PC-3 (cell line): ENCODE data around the gene AARS1. TPM values are rescaled to one million over a fixed set of nuclear protein-coding genes. Genes with fewer than 3 reads are reported as not detected.
"Not testable (repeated sequence)": the region's sequence is repeated elsewhere in the genome, so short reads cannot be mapped to it uniquely, and the experiment has no call there.

Source experiments
- ATAC-seq: fragments of 200-7000 bp; cut with Tn5 transposase; 2 replicates; pipeline ENCODE4 v1.9.1; 2020; ENCODE audit warnings: mild to moderate bottlenecking, moderate library complexity
- BruUV-seq: library from RNA; stranded (reverse); fragments of 400-500 nt; replicated peaks from 2 replicates; lab custom pipeline; 2021; lab: Mats Ljungman, UMichigan
- CTCF ChIA-PET: fragments of 300-600 bp; sonication (Branson Sonifier 250); formaldehyde crosslinking; loops from one replicate; lab custom pipeline; 2022; ENCODE audit warnings: antibody characterized with exemption; lab: Charles Lee
- POLR2A ChIA-PET: fragments of 300-600 bp; sonication (Branson Sonifier 250); formaldehyde crosslinking; loops from one replicate; lab custom pipeline; 2022; ENCODE audit warnings: antibody characterized with exemption; ENCODE audit not compliant: unreplicated experiment; lab: Charles Lee
- DNase-seq: peaks from one replicate; pipeline ENCODE4 v3.0.0-alpha.2; 2015
- H2AFZ ChIP-seq: fragments of 300-600 bp; sonication (generic); 2 replicates; pipeline ENCODE4 v1.6.0; 2016; ENCODE audit warnings: antibody characterized with exemption, low read length
- H3F3A ChIP-seq: fragments of 300-600 bp; sonication (generic); one replicate; pipeline ENCODE4 v1.6.0; 2017; ENCODE audit warnings: antibody characterized with exemption, low read length, control low read depth, mild to moderate bottlenecking; ENCODE audit not compliant: unreplicated experiment
- H3K27ac ChIP-seq: fragments of 300-600 bp; sonication (generic); 2 replicates; pipeline ENCODE4 v1.5.1; 2016; ENCODE audit warnings: mild to moderate bottlenecking, low read length
- H3K27me3 ChIP-seq: fragments of 300-600 bp; sonication (generic); 2 replicates; pipeline ENCODE4 v1.6.1; 2016; ENCODE audit warnings: low read length, mixed read lengths
- H3K36me3 ChIP-seq: fragments of 300-600 bp; sonication (generic); 2 replicates; pipeline ENCODE4 v1.6.1; 2016; ENCODE audit warnings: low read depth, mixed run types, low read length, mixed read lengths
- H3K4me1 ChIP-seq: fragments of 300-600 bp; sonication (generic); 2 replicates; pipeline ENCODE4 v1.5.1; 2016; ENCODE audit warnings: low read length; ENCODE audit not compliant: insufficient read depth
- H3K4me2 ChIP-seq: fragments of 300-600 bp; sonication (generic); 2 replicates; pipeline ENCODE4 v1.6.0; 2016; ENCODE audit warnings: low read length
- H3K4me3 ChIP-seq: fragments of 300-600 bp; sonication (generic); 2 replicates; pipeline ENCODE4 v1.5.1; 2016; ENCODE audit warnings: mild to moderate bottlenecking, low read length, mixed read lengths
- H3K79me2 ChIP-seq: fragments of 300-600 bp; sonication (generic); 2 replicates; pipeline ENCODE4 v1.6.1; 2017; ENCODE audit warnings: low read length, mixed read lengths
- H3K9ac ChIP-seq: fragments of 300-600 bp; sonication (generic); 2 replicates; pipeline ENCODE4 v1.6.0; 2016; ENCODE audit warnings: mild to moderate bottlenecking, low read length
- H3K9me2 ChIP-seq: fragments of 300-600 bp; sonication (generic); replicated peaks from 2 replicates; pipeline ENCODE4 v1.6.1; 2016; ENCODE audit warnings: mixed run types, low read length, mixed read lengths
- H3K9me3 ChIP-seq: fragments of 300-600 bp; sonication (generic); 2 replicates; pipeline ENCODE4 v1.6.1; 2016; ENCODE audit warnings: low read length, mixed read lengths
- H4K20me1 ChIP-seq: fragments of 300-600 bp; sonication (generic); 2 replicates; pipeline ENCODE4 v1.6.1; 2016; ENCODE audit warnings: low read length, mixed read lengths
- CTCF ChIP-seq: fragments of 300-600 bp; sonication (generic); conservative IDR thresholded peaks from 2 replicates; pipeline ENCODE4 v1.5.1; 2017; ENCODE audit warnings: antibody characterized with exemption, low read depth, mild to moderate bottlenecking, low read length
- EZH2 ChIP-seq: fragments of 300-600 bp; sonication (generic); IDR thresholded peaks from one replicate; pipeline ENCODE4 v1.6.1; 2017; ENCODE audit warnings: antibody characterized with exemption, mild to moderate bottlenecking, low read length; ENCODE audit not compliant: unreplicated experiment
- EZH2phosphoT487 ChIP-seq: fragments of 300-600 bp; sonication (generic); IDR thresholded peaks from 2 replicates; pipeline ENCODE4 v1.6.1; 2018; ENCODE audit warnings: mild to moderate bottlenecking, antibody characterized with exemption, low read length, borderline replicate concordance
- intact Hi-C: fragments of 100-400 bp; cut with micrococcal nuclease; formaldehyde crosslinking; loops from 2 replicates; pipeline ENCODE4 v1.9.0; 2023
- total RNA-seq: library from RNA; depleted of rRNA; stranded (reverse); fragments of >200 nt; gene quantifications from 2 replicates; pipeline ENCODE4 v1.2.3, GENCODE V29; 2014

The AARS1 gene
- total RNA-seq, 1 experiment from 2014 or later: 60.9 TPM

GRCh38 chr16:70290949-70291519, 1.7 kb upstream of the AARS1 start:
- Histone ChIP-seq H3K79me2 (peaks cover 29% of the 10 kb centered on the region), H3K4me1 (peaks cover 4% of the 10 kb centered on the region; the same call in 1 of the 2 replicates), H2AFZ (no peak overlapping the region), H3K9me2 (no peaks in the 10 kb centered on the region), H3K27me3 (no peaks in the 10 kb centered on the region), H3K9ac (no peak overlapping the region), H3K9me3 (no peaks in the 10 kb centered on the region), H3K4me2 (no peak overlapping the region), H3K4me3 (no peak overlapping the region), H3F3A (no peaks in the 10 kb centered on the region), H3K27ac (no peak overlapping the region), H4K20me1 (no peaks in the 10 kb centered on the region), H3K36me3 (no peaks in the 10 kb centered on the region)
- intact Hi-C loops: no loop called here
- ChIA-PET CTCF (no interaction called here), POLR2A (no interaction called here)
- TF ChIP-seq EZH2phosphoT487 (no peak), CTCF (no peak), EZH2 (no peak)
- DNase-seq: no peak
- no TSS peak for BruUV-seq
- ATAC-seq: no peak

GRCh38 chr16:70287304-70287971, 1.9 kb downstream of the AARS1 start:
- intact Hi-C loops, DNase-seq, H3K36me3 ChIP-seq, H3K9me3 ChIP-seq, H3K9me2 ChIP-seq, H3F3A ChIP-seq, H4K20me1 ChIP-seq, BruUV-seq, H3K27me3 ChIP-seq, H3K4me1 ChIP-seq, H3K27ac ChIP-seq, ATAC-seq: not testable (repeated sequence)
- CTCF ChIA-PET: interaction anchor here (0.6 kb wide), 1 partner anchor 33 kb away, joined by 7 read pairs; no protein-coding TSS in a partner anchor
- POLR2A ChIA-PET: interaction anchor here (0.6 kb wide), 1 partner anchor 20 kb away, joined by 4 read pairs; no protein-coding TSS in a partner anchor
- H3K4me3 ChIP-seq: peak overlapping the region; percentile 96
- peak overlapping the region; percentile 99 for H3K9ac ChIP-seq
- H3K4me2 ChIP-seq: peak overlapping the region; percentile 92
- peaks cover 50% of the 10 kb centered on the region for H3K79me2 ChIP-seq
- H2AFZ ChIP-seq: 0 out of 2 replicates have a peak overlapping the region, but pooled peaks have one; percentile 26

- H3K9ac ChIP-seq: no peak overlapping the region
- H3K79me2 ChIP-seq: no peaks in the 10 kb centered on the region
- H3K4me1 ChIP-seq: no peaks in the 10 kb centered on the region
- no peak overlapping the region for H3K4me3 ChIP-seq
- H3K9me2 ChIP-seq: no peaks in the 10 kb centered on the region
- CTCF ChIA-PET: no interaction called here
- no peak overlapping the region for H3K4me2 ChIP-seq
- intact Hi-C loops: no loop called here
- H3K36me3 ChIP-seq: peaks cover 37% of the 10 kb centered on the region
- no peak for TF ChIP-seq CTCF
- no peak for TF ChIP-seq EZH2phosphoT487
- no peak for TF ChIP-seq EZH2
- H3K27me3 ChIP-seq: no peaks in the 10 kb centered on the region
- H4K20me1 ChIP-seq: no peaks in the 10 kb centered on the region
- no peak overlapping the region for H3K27ac ChIP-seq
- ATAC-seq (no peak), DNase-seq (no peak)
- H3K9me3 ChIP-seq: no peaks in the 10 kb centered on the region
- H3F3A ChIP-seq: no peaks in the 10 kb centered on the region
- no TSS peak for BruUV-seq
- POLR2A ChIA-PET: no interaction called here
- no peak overlapping the region for H2AFZ ChIP-seq
Measured at GRCh38 chr16:70276392-70276791, 12.9 kb downstream of the AARS1 start.
